Peyer's patch (tissue), 4 donors: ENCODE data around the gene HGFAC.

Experiments used
- CTCF ChIP-seq, 6 experiments: fragments of 450-650 bp in 4 of 6; fragments of 200-600 bp in 2 of 6; sonication (generic) in 1 of 6; IDR thresholded peaks; one replicate each; pipeline ENCODE4 v1.5.1; 2017 to 2019; ENCODE audit warnings: antibody characterized with exemption in 6 of 6, mild to moderate bottlenecking in 3 of 6, moderate library complexity in 1 of 6
- POLR2A ChIP-seq, 2 donors: fragments of 450-650 bp; IDR thresholded peaks; one replicate each; pipeline ENCODE4 v1.5.1; 2017; ENCODE audit warnings: antibody characterized with exemption in 2 of 2, mild to moderate bottlenecking in 2 of 2, moderate library complexity in 2 of 2

GRCh38 chr4:3437998-3438846, 3.5 kb upstream of the HGFAC start:
- no peak for TF ChIP-seq CTCF (IDR thresholded peaks at IDR 0.05)
- no peak for TF ChIP-seq POLR2A (IDR thresholded peaks at IDR 0.05)
